GM12878 (cell line): ENCODE measurements around the gene MN1. TPM values are rescaled to one million over a fixed set of nuclear protein-coding genes. Genes with fewer than 3 reads are reported as not detected.

Experiments
- ATAC-seq: fragments of 200-7000 bp; cut with Tn5 transposase; 3 replicates; pipeline ENCODE4 v1.9.1; 2020; ENCODE audit warnings: mild to moderate bottlenecking, moderate library complexity
- BruUV-seq: library from RNA; stranded (reverse); fragments of 400-500 nt; replicated peaks from 2 replicates; lab custom pipeline; 2021; lab: Mats Ljungman, UMichigan
- CTCF ChIA-PET: fragments of 300-600 bp; sonication (Branson Sonifier 250); formaldehyde crosslinking; extraction: SDS; loops from one replicate; lab custom pipeline; 2021; ENCODE audit warnings: inconsistent platforms; lab: Yijun Ruan, JAX
- POLR2A ChIA-PET: fragments of 350-600 bp; formaldehyde crosslinking; extraction: SDS; loops from one replicate; lab custom pipeline; 2021; ENCODE audit warnings: inconsistent platforms; lab: Charles Lee
- RAD21 ChIA-PET: fragments of 300-600 bp; sonication (Branson Sonifier 250); formaldehyde crosslinking; loops from one replicate; lab custom pipeline; 2023; ENCODE audit warnings: antibody characterized with exemption; ENCODE audit not compliant: unreplicated experiment; lab: Charles Lee
- SMC1A ChIA-PET: fragments of 300-600 bp; sonication (Branson Sonifier 250); formaldehyde crosslinking; loops from one replicate; lab custom pipeline; 2023; ENCODE audit not compliant: unreplicated experiment, uncharacterized antibody; lab: Charles Lee
- DNase-seq: peaks from one replicate; pipeline ENCODE4 v3.0.0-alpha.2; 2011; ENCODE audit warnings: low read depth, low spot score
- FAIRE-seq: peaks from 3 replicates; lab custom pipeline; 2011; peaks lifted over from hg19 to GRCh38; lab: Jason Lieb, UNC
- H2AFZ ChIP-seq: 2 replicates; pipeline ENCODE4 v1.6.0; 2011; ENCODE audit warnings: low read depth, low read length, control low read depth; ENCODE audit not compliant: control insufficient read depth
- H3K27ac ChIP-seq: 2 replicates; pipeline ENCODE4 v1.5.1; 2011; ENCODE audit warnings: control low read depth; ENCODE audit not compliant: control insufficient read depth, insufficient read depth
- H3K27me3 ChIP-seq, 2 experiments: replicated peaks in 1 of 2; 2 replicates each; pipeline versions ENCODE4 v1.6.0 to v1.6.1; 2011; ENCODE audit warnings: low read length in 1 of 2; ENCODE audit not compliant: control insufficient read depth in 2 of 2, insufficient read depth in 2 of 2
- H3K36me3 ChIP-seq, 2 experiments: 2 replicates each; pipeline ENCODE4 v1.5.1; 2011; ENCODE audit warnings: low read length in 1 of 2; ENCODE audit not compliant: control insufficient read depth in 2 of 2, insufficient read depth in 2 of 2
- H3K4me1 ChIP-seq: 2 replicates; pipeline ENCODE4 v1.6.1; 2011; ENCODE audit warnings: mild to moderate bottlenecking, low read length, moderate library complexity, mixed read lengths; ENCODE audit not compliant: control insufficient read depth, insufficient read depth
- H3K4me2 ChIP-seq: 2 replicates; pipeline ENCODE4 v1.6.0; 2011; ENCODE audit warnings: control low read depth; ENCODE audit not compliant: control insufficient read depth, insufficient read depth
- H3K4me3 ChIP-seq: fragments of 200-600 bp; sonication (generic); 2 replicates; pipeline ENCODE4 v1.5.1; 2016
- H3K79me2 ChIP-seq: 2 replicates; pipeline ENCODE4 v1.6.0; 2011; ENCODE audit warnings: low read length; ENCODE audit not compliant: control insufficient read depth, insufficient read depth
- H3K9ac ChIP-seq: 2 replicates; pipeline ENCODE4 v1.8.0; 2011; ENCODE audit warnings: low read length, control low read depth, mixed read lengths; ENCODE audit not compliant: control insufficient read depth, insufficient read depth
- H3K9me3 ChIP-seq: replicated peaks from 3 replicates; pipeline ENCODE4 v1.5.1; 2011; ENCODE audit warnings: mild to moderate bottlenecking, low read length; ENCODE audit not compliant: control insufficient read depth, insufficient read depth
- H4K20me1 ChIP-seq: 2 replicates; pipeline ENCODE4 v1.6.0; 2011; ENCODE audit not compliant: control insufficient read depth, insufficient read depth
- FOXK2 ChIP-seq: fragments of 450-650 bp; IDR thresholded peaks from 2 replicates; pipeline ENCODE4 v1.6.1; 2017; ENCODE audit warnings: mild to moderate bottlenecking, moderate library complexity
- FOXM1 ChIP-seq: IDR thresholded peaks from 2 replicates; pipeline ENCODE4 v1.6.1; 2012; ENCODE audit warnings: low read depth, mild to moderate bottlenecking, inconsistent platforms, low read length, moderate library complexity
- IRF4 ChIP-seq: IDR thresholded peaks from 2 replicates; pipeline ENCODE4 v1.6.1; 2011; ENCODE audit warnings: low read depth, low read length
- KDM1A ChIP-seq: fragments of 200-600 bp; sonication (generic); IDR thresholded peaks from 2 replicates; pipeline ENCODE4 v1.6.1; 2016; ENCODE audit warnings: borderline replicate concordance
- MEF2A ChIP-seq: IDR thresholded peaks from 2 replicates; pipeline ENCODE4 v1.6.1; 2011; ENCODE audit warnings: low read depth, mild to moderate bottlenecking, low read length, moderate library complexity; ENCODE audit not compliant: insufficient read depth
- MTA2 ChIP-seq: fragments of 450-650 bp; IDR thresholded peaks from 2 replicates; pipeline ENCODE4 v1.6.1; 2016; ENCODE audit warnings: low read depth, mild to moderate bottlenecking, moderate library complexity
- NBN ChIP-seq: fragments of 450-650 bp; IDR thresholded peaks from 2 replicates; pipeline ENCODE4 v1.6.1; 2016
- PAX5 ChIP-seq: IDR thresholded peaks from 2 replicates; pipeline ENCODE4 v1.6.1; 2011; ENCODE audit warnings: low read depth, low read length, borderline replicate concordance
- STAT3 ChIP-seq: IDR thresholded peaks from 2 replicates; pipeline ENCODE4 v1.6.1; 2011; ENCODE audit warnings: low read depth, low read length, improper control_type of control experiment
- WRNIP1 ChIP-seq: IDR thresholded peaks from 2 replicates; pipeline ENCODE4 v1.6.1; 2011; ENCODE audit warnings: low read depth, low read length, improper control_type of control experiment, borderline replicate concordance
- WGBS: methylation state at CpG from one replicate; pipeline ENCODE4 v1.1.6; 2016; ENCODE audit warnings: low lambda C conversion rate; ENCODE audit not compliant: insufficient replicate concordance, insufficient coverage; ENCODE audit errors: missing lambda C conversion rate; 5-methylcytosine and 5-hydroxymethylcytosine counted together
- in situ Hi-C: fragments of 300-500 bp; cut with MboI; formaldehyde crosslinking; loops from 9 replicates; pipeline ENCODE4 v1.14.3; 2018; ENCODE audit warnings: mixed read lengths
- intact Hi-C: fragments of 100-400 bp; cut with micrococcal nuclease; formaldehyde crosslinking; loops from one replicate; pipeline ENCODE4 v1.14.2; 2022; ENCODE audit not compliant: unreplicated experiment
- polyA plus RNA-seq, 11 experiments: library from polyadenylated mRNA; depleted of rRNA in 4 of 11; unstranded in 6 of 11; stranded (reverse) in 5 of 11; fragments of >200 nt; fragmentation: Nextera tagmentation in 4 of 11; fragmentation: Illumina TruSeq in 1 of 11; extraction: Ambion mirVana in 4 of 11; extraction: Trizol in 1 of 11; gene quantifications; 1 replicate in 1 of 11; 2 replicates in 10 of 11; pipeline versions ENCODE4 v1.2.1 to v1.2.3, GENCODE V29; 2011 to 2016; ENCODE audit warnings: inconsistent platforms in 2 of 11, missing spikeins in 2 of 11, low read depth in 1 of 11
- total RNA-seq, 4 experiments: library from RNA; depleted of rRNA in 3 of 4; stranded (reverse); fragments of >200 nt in 3 of 4; fragmentation: Illumina TruSeq in 1 of 4; extraction: Trizol in 1 of 4; gene quantifications; 2 replicates each; pipeline versions ENCODE4 v1.2.1 to v1.2.3, GENCODE V29; 2013 to 2021

The MN1 gene
- total and polyA plus RNA-seq, 10 of the 15 experiments (the other 5 are each of a cell fraction or from before 2014, with no cell fraction given): under 0.01 to 0.24 (median 0.03) TPM; not detected in 3

DNA sequence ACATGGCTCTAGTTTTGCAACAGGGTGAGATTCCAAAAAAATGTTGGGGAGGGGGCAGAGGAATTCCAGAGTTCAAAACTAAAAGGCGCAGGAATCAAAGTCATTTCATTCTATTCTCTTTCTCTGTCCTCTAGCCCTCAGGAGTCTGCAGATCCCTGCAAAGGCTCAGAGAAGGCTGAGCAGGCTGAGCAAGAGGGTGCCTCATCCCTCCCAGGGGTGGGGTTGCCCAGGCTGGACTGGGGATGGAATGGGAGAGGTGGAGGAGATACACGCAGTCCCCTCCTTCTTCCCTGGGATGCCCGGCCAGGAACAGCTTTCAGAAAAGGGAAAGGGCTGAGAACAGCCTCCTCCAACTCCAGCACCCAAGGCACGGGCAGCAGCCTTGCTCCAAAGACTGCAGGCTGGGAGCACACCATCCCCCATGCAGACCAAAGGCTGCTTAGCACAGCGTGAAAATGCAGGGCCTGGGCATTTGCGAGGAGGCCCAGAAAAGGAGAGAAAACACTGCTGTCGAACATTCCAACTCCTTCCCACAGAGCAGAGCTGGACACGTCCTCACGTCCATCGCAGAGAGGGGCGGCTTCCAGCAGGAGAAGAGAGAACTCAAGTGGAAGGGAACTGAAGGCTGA lies 51.8 kb downstream of the MN1 start:
- H3K79me2 ChIP-seq: no peaks in the 10 kb centered on the region
- ChIA-PET RAD21 (no interaction called here), SMC1A (interaction anchor here (0.6 kb wide), 1 partner anchor 444 kb away, joined by 3 read pairs; no protein-coding TSS in a partner anchor), POLR2A (no interaction called here), CTCF (no interaction called here)
- H3K4me2 ChIP-seq: no peak overlapping the region
- H3K36me3 ChIP-seq: no peaks in the 10 kb centered on the region
- H3K9me3 ChIP-seq: no peaks in the 10 kb centered on the region
- peaks cover 0 to 1% of the 10 kb centered on the region in 2 experiments; a peak in 2 of 4 replicates for H3K27me3 ChIP-seq
- no peak overlapping the region for H3K4me3 ChIP-seq
- FAIRE-seq (no peak), ATAC-seq (no peak), DNase-seq (no peak)
- in situ Hi-C loops (no loop called here), intact Hi-C loops (no loop called here)
- WGBS: 17% methylated on average over 11 of the region's 11 CpGs
- no TSS peak for BruUV-seq
- H3K9ac ChIP-seq: no peak overlapping the region
- no peaks in the 10 kb centered on the region for H4K20me1 ChIP-seq
- no peaks in the 10 kb centered on the region for H3K4me1 ChIP-seq
- H2AFZ ChIP-seq: no peak overlapping the region
- H3K27ac ChIP-seq: no peak overlapping the region
- no peak for TF ChIP-seq FOXM1
- TF ChIP-seq STAT3: no peak
- no peak for TF ChIP-seq NBN
- TF ChIP-seq MEF2A: no peak
- no peak for TF ChIP-seq WRNIP1
- no peak for TF ChIP-seq IRF4
- TF ChIP-seq FOXK2: no peak
- no peak for TF ChIP-seq MTA2
- no peak for TF ChIP-seq PAX5
- TF ChIP-seq KDM1A: no peak
- TF ChIP-seq, all 136 proteins: peak for 0
